B cell (primary cell): ENCODE data around the gene DSCAML1. TPM values are rescaled to one million over a fixed set of nuclear protein-coding genes. Genes with fewer than 3 reads are reported as not detected.

Source experiments
- ATAC-seq: fragments of 200-7000 bp; cut with Tn5 transposase; one replicate; pipeline ENCODE4 v1.10.0; 2021; ENCODE audit warnings: low read depth, mild to moderate bottlenecking, moderate number of reproducible peaks, moderate library complexity
- CTCF ChIA-PET: fragments of 350-600 bp; sonication (Branson Sonifier 250); formaldehyde crosslinking; loops from one replicate; lab custom pipeline; 2021; ENCODE audit warnings: antibody characterized with exemption, inconsistent platforms; lab: Charles Lee
- POLR2A ChIA-PET: fragments of 350-600 bp; sonication (Branson Sonifier 250); formaldehyde crosslinking; loops from one replicate; lab custom pipeline; 2021; ENCODE audit warnings: antibody characterized with exemption; lab: Charles Lee
- DNase-seq: peaks from one replicate; pipeline ENCODE4 v3.0.0; 2013
- H2AFZ ChIP-seq: 2 replicates; pipeline ENCODE4 v1.6.1; 2012; ENCODE audit warnings: mild to moderate bottlenecking, low read depth, low read length; ENCODE audit not compliant: insufficient read depth, poor library complexity, severe bottlenecking
- H3K27ac ChIP-seq, 2 donors: 1 replicate in 1 of 2; 2 replicates in 1 of 2; pipeline ENCODE4 v1.5.1; 2012 to 2013; ENCODE audit warnings: low read length in 2 of 2, mild to moderate bottlenecking in 2 of 2, moderate library complexity in 1 of 2
- H3K27me3 ChIP-seq, 4 experiments: fragments of 200-600 bp in 1 of 4; sonication (generic) in 1 of 4; replicated peaks in 1 of 4; 1 replicate in 2 of 4; 2 replicates in 2 of 4; pipeline versions ENCODE4 v1.6.1 to v1.7.0; 2013 to 2016; ENCODE audit warnings: low read length in 3 of 4, mild to moderate bottlenecking in 2 of 4, mixed read lengths in 1 of 4, moderate library complexity in 1 of 4; ENCODE audit not compliant: insufficient read depth in 4 of 4, control insufficient read depth in 3 of 4; ENCODE audit errors: control extremely low read depth in 1 of 4
- H3K36me3 ChIP-seq, 2 experiments: replicated peaks in 1 of 2; 1 replicate in 1 of 2; 2 replicates in 1 of 2; pipeline versions ENCODE4 v1.6.1 to v1.7.1; 2013; ENCODE audit warnings: low read length in 1 of 2; ENCODE audit not compliant: insufficient read depth in 2 of 2, control insufficient read depth in 1 of 2; ENCODE audit errors: control extremely low read depth in 1 of 2, extremely low read depth in 1 of 2
- H3K4me1 ChIP-seq, 2 donors: fragments of 200-600 bp in 1 of 2; sonication (generic) in 1 of 2; 1 replicate in 1 of 2; 2 replicates in 1 of 2; pipeline versions ENCODE4 v1.5.1 to v1.6.1; 2013 to 2017; ENCODE audit warnings: low read length in 2 of 2; ENCODE audit not compliant: control insufficient read depth in 2 of 2, insufficient read depth in 2 of 2
- H3K4me2 ChIP-seq: replicated peaks from 2 replicates; pipeline ENCODE3; 2012; ENCODE audit warnings: mild to moderate bottlenecking, low read depth, low read length; ENCODE audit not compliant: poor library complexity, severe bottlenecking
- H3K4me3 ChIP-seq, 5 experiments: fragments of 200-600 bp in 1 of 5; sonication (generic) in 1 of 5; 1 replicate in 3 of 5; 2 replicates in 2 of 5; pipeline versions ENCODE4 v1.5.1 to v1.7.0; 2011 to 2016; ENCODE audit warnings: low read length in 4 of 5, mild to moderate bottlenecking in 4 of 5, low read depth in 2 of 5, control low read depth in 1 of 5, moderate library complexity in 1 of 5; ENCODE audit not compliant: insufficient read depth in 1 of 5; ENCODE audit errors: control extremely low read depth in 1 of 5, extremely low read depth in 1 of 5
- H3K79me2 ChIP-seq: fragments of 200-600 bp; sonication (generic); one replicate; pipeline ENCODE4 v1.6.0; 2016; ENCODE audit warnings: low read length; ENCODE audit not compliant: control insufficient read depth, insufficient read depth
- H3K9ac ChIP-seq: fragments of 200-600 bp; sonication (generic); 2 replicates; pipeline ENCODE4 v1.6.1; 2017; ENCODE audit warnings: mild to moderate bottlenecking, low read length, moderate library complexity
- H3K9me3 ChIP-seq, 3 donors: one replicate each; pipeline versions ENCODE4 v1.6.1 to v1.7.1; 2013; ENCODE audit warnings: low read length in 2 of 3; ENCODE audit not compliant: control insufficient read depth in 2 of 3, insufficient read depth in 1 of 3; ENCODE audit errors: control extremely low read depth in 1 of 3
- H4K20me1 ChIP-seq: 2 replicates; pipeline ENCODE4 v1.6.0; 2012; ENCODE audit warnings: mild to moderate bottlenecking, low read length; ENCODE audit not compliant: insufficient read depth, control insufficient read depth, poor library complexity, severe bottlenecking
- H3K27ac Mint-ChIP-seq: one replicate; pipeline ENCODE4 v1.8.0; 2021; ENCODE audit warnings: mixed read lengths
- H3K27me3 Mint-ChIP-seq: one replicate; pipeline ENCODE4 v1.8.0; 2021; ENCODE audit warnings: mixed read lengths
- H3K4me1 Mint-ChIP-seq: one replicate; pipeline ENCODE4 v1.8.0; 2021; ENCODE audit warnings: mixed read lengths
- H3K4me3 Mint-ChIP-seq: one replicate; pipeline ENCODE4 v1.8.0; 2021; ENCODE audit warnings: mixed read lengths
- H3K9me3 Mint-ChIP-seq: one replicate; pipeline ENCODE4 v1.8.0; 2022; ENCODE audit warnings: mixed read lengths; ENCODE audit not compliant: insufficient read depth
- EZH2 ChIP-seq: IDR thresholded peaks from 2 replicates; pipeline ENCODE4 v1.6.1; 2012; ENCODE audit warnings: borderline replicate concordance, low read depth, mild to moderate bottlenecking, moderate library complexity, low read length; ENCODE audit not compliant: insufficient read depth, poor library complexity, severe bottlenecking
- WGBS: methylation state at CpG from one replicate; pipeline ENCODE4 v1.1.5; 2013; ENCODE audit warnings: missing lambda C conversion rate; ENCODE audit not compliant: insufficient coverage; 5-methylcytosine and 5-hydroxymethylcytosine counted together
- intact Hi-C: fragments of 100-400 bp; cut with micrococcal nuclease; formaldehyde crosslinking; loops from one replicate; pipeline ENCODE4 v1.10.0; 2022
- polyA plus RNA-seq: library from polyadenylated mRNA; depleted of rRNA; stranded (reverse); fragments of >200 nt; gene quantifications from 2 replicates; pipeline ENCODE4 v1.2.3, GENCODE V29; 2012
- total RNA-seq, 2 donors: library from RNA; stranded (reverse); fragments of 120-200 nt in 1 of 2; gene quantifications; 1 replicate in 1 of 2; 2 replicates in 1 of 2; pipeline versions ENCODE4 v1.2.3 to v1.2.4, GENCODE V29; 2013 to 2022
- TF ChIP-seq, protein P1 (sequence below): fragments of 200-600 bp; IDR thresholded peaks from one replicate; pipeline ENCODE4 v1.8.0; 2022; ENCODE audit warnings: antibody characterized with exemption, mild to moderate bottlenecking

Gene DSCAML1
- total and polyA plus RNA-seq, 2 donors (not counting 1 experiment from before 2014, with no cell fraction given) = 1.2 to 6.2 TPM

DNA sequence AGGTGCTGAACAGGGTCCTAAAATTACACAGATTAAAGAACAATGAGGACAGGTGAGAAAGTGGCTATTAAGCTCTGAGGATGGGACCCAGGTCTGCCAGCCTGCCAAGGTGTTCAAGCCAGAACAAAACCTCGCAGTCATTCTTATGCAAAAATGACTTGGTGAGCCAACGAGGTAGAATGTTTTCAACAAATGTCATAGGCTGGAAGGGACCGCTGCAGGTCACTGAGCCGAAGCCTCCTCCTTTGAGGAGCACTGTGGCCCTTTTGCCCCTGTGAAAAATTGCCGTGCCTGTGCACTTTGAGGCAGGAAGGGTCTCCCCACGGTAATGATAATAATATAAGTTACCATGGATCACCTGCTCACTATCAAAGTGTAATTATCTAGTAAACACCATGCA, 216.2 kb downstream of the DSCAML1 start:
- no peaks in the 10 kb centered on the region for H3K9me3 ChIP-seq
- no peak overlapping the region for H2AFZ ChIP-seq
- no peak overlapping the region for H3K9ac ChIP-seq
- H3K27ac ChIP-seq = no peak overlapping the region
- no peaks in the 10 kb centered on the region for H3K4me1 Mint-ChIP-seq
- H4K20me1 ChIP-seq = no peaks in the 10 kb centered on the region
- WGBS = 85% methylated on average over 4 of the region's 6 CpGs
- H3K4me2 ChIP-seq = no peak overlapping the region
- H3K4me1 ChIP-seq = no peaks in the 10 kb centered on the region
- no peaks in the 10 kb centered on the region for H3K27me3 ChIP-seq
- H3K4me3 Mint-ChIP-seq = no peak overlapping the region
- no peaks in the 10 kb centered on the region for H3K79me2 ChIP-seq
- DNase-seq (no peak), ATAC-seq (no peak)
- intact Hi-C loops = no loop called here
- H3K9me3 Mint-ChIP-seq = no peaks in the 10 kb centered on the region
- no peak overlapping the region for H3K4me3 ChIP-seq
- ChIA-PET POLR2A (no interaction called here), CTCF (no interaction called here)
- no peaks in the 10 kb centered on the region for H3K36me3 ChIP-seq
- H3K27me3 Mint-ChIP-seq = peaks cover 21% of the 10 kb centered on the region
- H3K27ac Mint-ChIP-seq = no peak overlapping the region
- TF ChIP-seq EZH2 = no peak
- TF ChIP-seq, protein P1, sequence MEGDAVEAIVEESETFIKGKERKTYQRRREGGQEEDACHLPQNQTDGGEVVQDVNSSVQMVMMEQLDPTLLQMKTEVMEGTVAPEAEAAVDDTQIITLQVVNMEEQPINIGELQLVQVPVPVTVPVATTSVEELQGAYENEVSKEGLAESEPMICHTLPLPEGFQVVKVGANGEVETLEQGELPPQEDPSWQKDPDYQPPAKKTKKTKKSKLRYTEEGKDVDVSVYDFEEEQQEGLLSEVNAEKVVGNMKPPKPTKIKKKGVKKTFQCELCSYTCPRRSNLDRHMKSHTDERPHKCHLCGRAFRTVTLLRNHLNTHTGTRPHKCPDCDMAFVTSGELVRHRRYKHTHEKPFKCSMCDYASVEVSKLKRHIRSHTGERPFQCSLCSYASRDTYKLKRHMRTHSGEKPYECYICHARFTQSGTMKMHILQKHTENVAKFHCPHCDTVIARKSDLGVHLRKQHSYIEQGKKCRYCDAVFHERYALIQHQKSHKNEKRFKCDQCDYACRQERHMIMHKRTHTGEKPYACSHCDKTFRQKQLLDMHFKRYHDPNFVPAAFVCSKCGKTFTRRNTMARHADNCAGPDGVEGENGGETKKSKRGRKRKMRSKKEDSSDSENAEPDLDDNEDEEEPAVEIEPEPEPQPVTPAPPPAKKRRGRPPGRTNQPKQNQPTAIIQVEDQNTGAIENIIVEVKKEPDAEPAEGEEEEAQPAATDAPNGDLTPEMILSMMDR = no peak

DNA sequence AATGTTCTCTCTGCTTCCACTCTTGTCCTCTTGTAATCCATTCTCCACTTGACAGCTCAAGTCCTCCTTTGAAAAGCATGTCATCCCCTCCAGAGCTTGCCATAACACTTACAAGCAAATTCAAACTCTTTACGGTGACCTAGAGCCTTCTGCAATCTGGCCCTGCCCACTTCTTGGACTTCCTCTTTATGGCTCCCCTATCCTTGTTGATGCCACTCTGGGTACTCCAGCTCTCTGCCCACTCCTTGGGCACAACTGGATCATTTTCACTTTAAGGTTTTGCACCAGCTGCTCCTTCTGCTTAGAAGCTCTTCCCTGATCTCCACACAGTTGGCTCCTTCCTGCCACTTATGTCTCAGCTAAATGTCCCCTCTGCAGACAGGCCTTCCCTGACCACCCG, 217.9 kb downstream of the DSCAML1 start:
- H3K4me1 ChIP-seq = no peaks in the 10 kb centered on the region
- no peak for ATAC-seq
- H3K9ac ChIP-seq = no peak overlapping the region
- ChIA-PET CTCF (no interaction called here), POLR2A (no interaction called here)
- DNase-seq = no peak
- no peak overlapping the region for H2AFZ ChIP-seq
- no peak overlapping the region for H3K27ac ChIP-seq
- H3K9me3 ChIP-seq = no peaks in the 10 kb centered on the region
- H3K79me2 ChIP-seq = no peaks in the 10 kb centered on the region
- no peak overlapping the region for H3K4me2 ChIP-seq
- H3K4me3 Mint-ChIP-seq = no peak overlapping the region
- no peaks in the 10 kb centered on the region for H3K4me1 Mint-ChIP-seq
- H3K9me3 Mint-ChIP-seq = no peaks in the 10 kb centered on the region
- H3K4me3 ChIP-seq = no peak overlapping the region
- H3K36me3 ChIP-seq = no peaks in the 10 kb centered on the region
- WGBS = 26% methylated on average over 1 of the region's 2 CpGs
- H4K20me1 ChIP-seq = no peaks in the 10 kb centered on the region
- H3K27me3 ChIP-seq = no peaks in the 10 kb centered on the region
- no peak overlapping the region for H3K27ac Mint-ChIP-seq
- intact Hi-C loops = no loop called here
- H3K27me3 Mint-ChIP-seq = peaks cover 21% of the 10 kb centered on the region
- TF ChIP-seq EZH2 = no peak
- TF ChIP-seq, protein P1 = no peak
